ENCODE results near the gene SMIM44.

The SMIM44 gene

GRCh38 chr19:3478409-3479176 is 4.6 kb downstream of the SMIM44 start:
- Histone ChIP-seq H3K9me2 (ENCODE audit: low read depth, low read length) (no peaks in the 10 kb centered on the region), H3K27me3 (ENCODE audit: insufficient read depth, low read length) (no peaks in the 10 kb centered on the region), H3K27ac (ENCODE audit: low read depth, low read length, poor library complexity, severe bottlenecking) (no peak overlapping the region), H3K36me3 (ENCODE audit: insufficient read depth, low read length) (no peaks in the 10 kb centered on the region), H4K20me1 (ENCODE audit: insufficient read depth, low read length) (no peaks in the 10 kb centered on the region), H2AFZ (ENCODE audit: low read length) (no peak overlapping the region), H3K79me2 (ENCODE audit: insufficient read depth, low read length) (no peaks in the 10 kb centered on the region), H3K4me2 (ENCODE audit: low read length) (peak overlapping the region; percentile 21; the same call in 1 of the 2 replicates), H3K4me1 (ENCODE audit: insufficient read depth, low read length, severe bottlenecking) (peaks cover 28% of the 10 kb centered on the region), H3K9ac (ENCODE audit: low read length) (no peak overlapping the region), H3K4me3 (ENCODE audit: low read depth, low read length, poor library complexity, severe bottlenecking) (no peak overlapping the region), H3F3A (ENCODE audit: insufficient read depth, low read length) (no peaks in the 10 kb centered on the region), H3K9me3 (ENCODE audit: low read length) (no peaks in the 10 kb centered on the region)
- TF ChIP-seq CTCF (IDR thresholded peaks at IDR 0.05; ENCODE audit: low read length) (no peak), EZH2 (IDR thresholded peaks at IDR 0.05; ENCODE audit: borderline replicate concordance, low read length) (no peak)

- Histone ChIP-seq H3K4me3 (ENCODE audit: low read depth, low read length, poor library complexity, severe bottlenecking) (no peak overlapping the region), H3K9me3 (ENCODE audit: low read length) (no peaks in the 10 kb centered on the region), H2AFZ (ENCODE audit: low read length) (no peak overlapping the region)
Measured at GRCh38 chr19:3477951-3478350, 5.3 kb downstream of the SMIM44 start.

GRCh38 chr19:3477506-3477905 is 5.7 kb downstream of the SMIM44 start:
- TF ChIP-seq CTCF (IDR thresholded peaks at IDR 0.05; ENCODE audit: low read length), result no peak
- no peak for TF ChIP-seq EZH2 (IDR thresholded peaks at IDR 0.05; ENCODE audit: borderline replicate concordance, low read length)
- H3K36me3 ChIP-seq (ENCODE audit: insufficient read depth, low read length), result no peaks in the 10 kb centered on the region
- no peaks in the 10 kb centered on the region for H3K27me3 ChIP-seq (ENCODE audit: insufficient read depth, low read length)
- no peak overlapping the region for H3K4me2 ChIP-seq (ENCODE audit: low read length)
- H3K79me2 ChIP-seq (ENCODE audit: insufficient read depth, low read length), result no peaks in the 10 kb centered on the region
- H3K27ac ChIP-seq (ENCODE audit: low read depth, low read length, poor library complexity, severe bottlenecking), result no peak overlapping the region
- H3K4me1 ChIP-seq (ENCODE audit: insufficient read depth, low read length, severe bottlenecking), result peaks cover 28% of the 10 kb centered on the region
- H3K9me3 ChIP-seq (ENCODE audit: low read length), result no peaks in the 10 kb centered on the region
- H2AFZ ChIP-seq (ENCODE audit: low read length), result no peak overlapping the region
- H3K4me3 ChIP-seq (ENCODE audit: low read depth, low read length, poor library complexity, severe bottlenecking), result no peak overlapping the region
- H3F3A ChIP-seq (ENCODE audit: insufficient read depth, low read length), result no peaks in the 10 kb centered on the region
- no peaks in the 10 kb centered on the region for H3K9me2 ChIP-seq (ENCODE audit: low read depth, low read length)
- no peaks in the 10 kb centered on the region for H4K20me1 ChIP-seq (ENCODE audit: insufficient read depth, low read length)
- no peak overlapping the region for H3K9ac ChIP-seq (ENCODE audit: low read length)

More at GRCh38 chr19:3477951-3478350, 5.3 kb downstream of the SMIM44 start:
- Histone ChIP-seq H3K4me2 (ENCODE audit: low read length) (no peak overlapping the region), H3K4me1 (ENCODE audit: insufficient read depth, low read length, severe bottlenecking) (peaks cover 28% of the 10 kb centered on the region), H3K27ac (ENCODE audit: low read depth, low read length, poor library complexity, severe bottlenecking) (no peak overlapping the region), H3K9me2 (ENCODE audit: low read depth, low read length) (no peaks in the 10 kb centered on the region), H3F3A (ENCODE audit: insufficient read depth, low read length) (no peaks in the 10 kb centered on the region), H3K79me2 (ENCODE audit: insufficient read depth, low read length) (no peaks in the 10 kb centered on the region), H3K36me3 (ENCODE audit: insufficient read depth, low read length) (no peaks in the 10 kb centered on the region), H3K27me3 (ENCODE audit: insufficient read depth, low read length) (no peaks in the 10 kb centered on the region), H3K9ac (ENCODE audit: low read length) (no peak overlapping the region), H4K20me1 (ENCODE audit: insufficient read depth, low read length) (no peaks in the 10 kb centered on the region)
- no peak for TF ChIP-seq CTCF (IDR thresholded peaks at IDR 0.05; ENCODE audit: low read length)
- no peak for TF ChIP-seq EZH2 (IDR thresholded peaks at IDR 0.05; ENCODE audit: borderline replicate concordance, low read length)

Measured in OCI-LY1 (cell line).